H4 (cell line): ENCODE data around the gene SMARCE1. TPM values are rescaled to one million over a fixed set of nuclear protein-coding genes. Genes with fewer than 3 reads are reported as not detected.

Experiments used
- DNase-seq: peaks from one replicate; pipeline ENCODE4 v3.0.0-alpha.2; 2015; ENCODE audit warnings: low spot score
- total RNA-seq: library from RNA; depleted of rRNA; stranded (reverse); fragments of >200 nt; shearing (Covaris generic); gene quantifications from 2 replicates; pipeline ENCODE4 v1.2.3, GENCODE V29; 2014; rRNA removed

The SMARCE1 gene
- total RNA-seq, 1 experiment from 2014 or later, result 92.5 TPM

- DNase-seq, result no peak
Observed at GRCh38 chr17:40582328-40582901, 65.2 kb downstream of the SMARCE1 start.

- no peak for DNase-seq
Observed at GRCh38 chr17:40580140-40580539, 67.5 kb downstream of the SMARCE1 start.

GRCh38 chr17:40579471-40579870 is 68.1 kb downstream of the SMARCE1 start:
- DNase-seq, result no peak

GRCh38 chr17:40577611-40578065 is 70.0 kb downstream of the SMARCE1 start:
- no peak for DNase-seq

GRCh38 chr17:40576113-40576740 is 71.4 kb downstream of the SMARCE1 start:
- no peak for DNase-seq

Other genes with a start within 250 kb of the SMARCE1 start
- gene TOP2A, start 229.9 kb downstream of the SMARCE1 start, total RNA-seq, result 194 and 219 TPM in 2 replicates
- gene IGFBP4, start 204.4 kb downstream of the SMARCE1 start, total RNA-seq, result 6.2 and 7.2 TPM in 2 replicates
- not detected in 2 replicates for gene TNS4, start 146.2 kb downstream of the SMARCE1 start, total RNA-seq
- not detected in 2 replicates for gene CCR7, start 82.3 kb downstream of the SMARCE1 start, total RNA-seq
- gene KRT222, start 17.4 kb upstream of the SMARCE1 start, total RNA-seq, result 0.06 TPM in 1 of 2 replicates, not detected in the other
- gene KRT24, start 55.9 kb upstream of the SMARCE1 start, total RNA-seq, result not detected in 2 replicates
- not detected in 2 replicates for gene KRT25, start 107.5 kb upstream of the SMARCE1 start, total RNA-seq
- not detected in 2 replicates for gene KRT26, start 124.4 kb upstream of the SMARCE1 start, total RNA-seq
- not detected in 2 replicates for gene KRT27, start 134.7 kb upstream of the SMARCE1 start, total RNA-seq
- gene KRT28, start 152.1 kb upstream of the SMARCE1 start, total RNA-seq, result not detected in 2 replicates
- gene KRT10, start 174.8 kb upstream of the SMARCE1 start, total RNA-seq, result 45.0 and 61.1 TPM in 2 replicates
- gene KRT12, start 219.4 kb upstream of the SMARCE1 start, total RNA-seq, result not detected in 2 replicates
- not detected in 2 replicates for gene KRT20, start 237.4 kb upstream of the SMARCE1 start, total RNA-seq